A673 (cell line): ENCODE results near the gene TAF15.

Experiments used
- CTCF ChIP-seq: fragments of 300-800, 200-600 bp; sonication (generic); conservative IDR thresholded peaks from 2 replicates; pipeline ENCODE4 v1.5.1; 2017; ENCODE audit warnings: low read depth, mild to moderate bottlenecking, antibody characterized with exemption, low read length, moderate library complexity, mixed read lengths
- EZH2 ChIP-seq: fragments of 200-600 bp; sonication (generic); IDR thresholded peaks from 2 replicates; pipeline ENCODE4 v1.6.1; 2017; ENCODE audit warnings: borderline replicate concordance, low read depth, mild to moderate bottlenecking, mixed read lengths, antibody characterized with exemption, low read length; ENCODE audit not compliant: poor library complexity, severe bottlenecking

GRCh38 chr17:35844547-35844946 is 35.3 kb downstream of the TAF15 start:
- TF ChIP-seq CTCF (no peak), EZH2 (no peak)
